HG02938 (cell line): ENCODE results near the gene IL17D.
"Not testable (repeated sequence)": the region's sequence is repeated elsewhere in the genome, so short reads cannot be mapped to it uniquely, and the experiment has no call there.

ENCODE experiments used
- ATAC-seq: cut with Tn5 transposase; IDR thresholded peaks from one replicate; pipeline ENCODE4 v1.9.1; 2021; ENCODE audit warnings: mild to moderate bottlenecking, moderate library complexity; ENCODE audit not compliant: unreplicated experiment

The IL17D gene

GRCh38 chr13:20717581-20718542 lies 14.4 kb downstream of the IL17D start:
- no peak for ATAC-seq

DNA sequence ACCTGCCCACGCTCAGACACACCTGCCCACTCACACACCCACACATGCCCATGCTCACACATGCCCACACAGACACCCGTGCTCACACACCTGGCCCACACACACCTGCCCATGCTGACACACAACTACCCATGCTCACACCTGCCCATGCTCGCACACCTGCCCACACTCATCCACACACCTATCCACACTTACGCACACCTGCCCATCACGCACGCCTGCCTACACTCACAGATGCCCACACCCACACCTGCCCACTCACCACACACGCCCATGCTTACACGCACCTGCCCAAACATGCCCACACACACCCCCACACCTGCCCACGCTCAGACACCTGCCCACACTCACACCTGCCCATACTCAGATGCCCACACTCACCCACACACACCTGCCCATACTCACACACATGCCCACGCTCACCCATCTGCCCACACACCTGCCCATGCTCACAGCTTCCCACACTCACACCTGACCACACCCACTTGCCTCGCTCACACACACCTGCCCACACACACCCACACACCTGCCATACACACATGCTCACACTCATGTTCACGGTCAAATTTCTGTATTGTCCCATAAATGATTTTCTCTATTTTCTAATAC lies 15.6 kb downstream of the IL17D start:
- no peak for ATAC-seq

- ATAC-seq, result no peak
Observed at GRCh38 chr13:20719783-20720182, 16.3 kb downstream of the IL17D start.

- ATAC-seq, result no peak
Observed at GRCh38 chr13:20720499-20720898, 17.0 kb downstream of the IL17D start.

- ATAC-seq, result no peak
Observed at GRCh38 chr13:20721058-20721453, 17.6 kb downstream of the IL17D start.

DNA sequence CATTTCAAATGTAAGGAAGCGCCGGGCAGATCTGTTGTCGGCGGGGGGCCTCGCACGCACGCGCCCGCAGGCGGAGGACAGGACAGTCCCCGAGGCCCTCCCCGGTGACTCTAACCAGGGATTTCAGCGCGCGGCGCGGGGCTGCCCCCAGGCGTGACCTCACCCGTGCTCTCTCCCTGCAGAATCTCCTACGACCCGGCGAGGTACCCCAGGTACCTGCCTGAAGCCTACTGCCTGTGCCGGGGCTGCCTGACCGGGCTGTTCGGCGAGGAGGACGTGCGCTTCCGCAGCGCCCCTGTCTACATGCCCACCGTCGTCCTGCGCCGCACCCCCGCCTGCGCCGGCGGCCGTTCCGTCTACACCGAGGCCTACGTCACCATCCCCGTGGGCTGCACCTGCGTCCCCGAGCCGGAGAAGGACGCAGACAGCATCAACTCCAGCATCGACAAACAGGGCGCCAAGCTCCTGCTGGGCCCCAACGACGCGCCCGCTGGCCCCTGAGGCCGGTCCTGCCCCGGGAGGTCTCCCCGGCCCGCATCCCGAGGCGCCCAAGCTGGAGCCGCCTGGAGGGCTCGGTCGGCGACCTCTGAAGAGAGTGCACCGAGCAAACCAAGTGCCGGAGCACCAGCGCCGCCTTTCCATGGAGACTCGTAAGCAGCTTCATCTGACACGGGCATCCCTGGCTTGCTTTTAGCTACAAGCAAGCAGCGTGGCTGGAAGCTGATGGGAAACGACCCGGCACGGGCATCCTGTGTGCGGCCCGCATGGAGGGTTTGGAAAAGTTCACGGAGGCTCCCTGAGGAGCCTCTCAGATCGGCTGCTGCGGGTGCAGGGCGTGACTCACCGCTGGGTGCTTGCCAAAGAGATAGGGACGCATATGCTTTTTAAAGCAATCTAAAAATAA lies 18.2 kb downstream of the IL17D start:
- no peak for ATAC-seq

DNA sequence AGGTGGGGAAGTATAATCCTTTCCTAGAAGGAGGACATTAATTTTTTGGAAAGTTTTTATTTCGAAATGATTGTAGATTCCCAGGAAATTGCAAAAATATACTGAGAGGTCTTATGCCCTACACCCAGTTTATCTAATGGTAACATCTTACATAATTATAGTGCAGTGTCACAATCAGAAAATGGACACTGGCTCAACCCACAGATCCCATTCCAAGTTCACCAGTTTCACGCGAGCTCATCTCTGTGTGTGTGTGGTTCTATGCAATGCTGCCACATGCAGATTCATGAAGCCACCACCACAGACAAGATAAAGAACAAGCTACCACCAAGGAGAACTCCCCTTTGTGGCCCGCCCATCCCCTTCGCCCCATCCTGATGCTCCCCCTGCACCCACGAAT lies 24.4 kb downstream of the IL17D start:
- no peak for ATAC-seq

DNA sequence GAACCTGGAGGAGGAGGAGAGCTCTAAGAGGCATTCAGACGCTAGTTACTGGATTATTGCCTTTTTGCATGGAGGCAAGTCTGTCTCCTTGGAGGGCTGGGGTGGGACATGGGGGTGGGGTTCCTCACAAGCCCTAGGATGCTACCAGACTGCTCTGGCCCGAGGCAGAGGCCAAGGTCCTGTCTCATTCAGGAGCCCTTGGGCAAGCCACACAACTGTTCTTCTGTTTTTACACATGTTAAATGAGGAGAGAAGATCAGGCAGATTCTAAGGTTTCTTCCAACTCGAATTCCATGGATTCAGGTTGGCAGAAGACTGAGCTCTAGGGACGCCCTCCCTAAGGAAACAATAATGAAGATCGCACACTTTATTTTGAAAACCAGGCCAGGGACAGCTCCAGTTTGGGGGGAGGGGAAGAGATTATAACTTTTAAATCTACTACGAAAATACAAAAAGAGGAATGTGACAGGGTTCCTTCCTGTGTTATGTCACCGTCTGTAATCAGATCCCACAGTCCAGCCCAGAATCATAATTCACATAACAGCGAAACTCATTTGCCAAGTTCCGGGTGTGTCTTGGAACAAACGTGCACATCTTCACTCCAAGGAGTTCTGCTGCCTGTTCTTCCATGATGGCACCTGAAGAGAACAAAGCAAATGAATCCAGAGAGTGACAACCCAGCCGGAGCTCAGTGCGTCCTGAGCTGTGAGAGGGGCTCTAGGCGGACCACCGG lies 25.2 kb downstream of the IL17D start:
- no peak for ATAC-seq

- no peak for ATAC-seq
Observed at GRCh38 chr13:20729633-20730585, 26.4 kb downstream of the IL17D start.

- no peak for ATAC-seq
Observed at GRCh38 chr13:20738616-20739015, 35.1 kb downstream of the IL17D start.

DNA sequence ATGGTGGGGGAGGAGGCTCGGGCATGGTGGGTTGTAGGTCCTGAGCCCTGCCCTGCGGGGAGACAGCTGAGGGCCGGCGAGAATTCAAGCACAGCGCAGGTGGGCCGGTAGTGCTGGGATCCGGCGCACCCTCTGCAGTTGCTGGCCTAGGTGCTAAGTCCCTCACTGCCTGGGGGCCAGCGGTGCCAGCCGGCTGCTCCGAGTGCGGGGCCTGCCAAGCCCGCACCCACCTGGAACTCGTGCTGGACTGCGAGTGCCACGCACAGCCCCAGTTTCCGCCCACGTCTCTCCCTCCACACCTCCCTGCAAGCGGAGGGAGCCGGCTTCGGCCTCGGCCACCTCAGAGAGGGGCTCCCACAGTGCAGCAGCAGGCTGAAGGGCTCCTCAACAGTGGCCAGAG lies 36.5 kb downstream of the IL17D start:
- ATAC-seq, result no peak

DNA sequence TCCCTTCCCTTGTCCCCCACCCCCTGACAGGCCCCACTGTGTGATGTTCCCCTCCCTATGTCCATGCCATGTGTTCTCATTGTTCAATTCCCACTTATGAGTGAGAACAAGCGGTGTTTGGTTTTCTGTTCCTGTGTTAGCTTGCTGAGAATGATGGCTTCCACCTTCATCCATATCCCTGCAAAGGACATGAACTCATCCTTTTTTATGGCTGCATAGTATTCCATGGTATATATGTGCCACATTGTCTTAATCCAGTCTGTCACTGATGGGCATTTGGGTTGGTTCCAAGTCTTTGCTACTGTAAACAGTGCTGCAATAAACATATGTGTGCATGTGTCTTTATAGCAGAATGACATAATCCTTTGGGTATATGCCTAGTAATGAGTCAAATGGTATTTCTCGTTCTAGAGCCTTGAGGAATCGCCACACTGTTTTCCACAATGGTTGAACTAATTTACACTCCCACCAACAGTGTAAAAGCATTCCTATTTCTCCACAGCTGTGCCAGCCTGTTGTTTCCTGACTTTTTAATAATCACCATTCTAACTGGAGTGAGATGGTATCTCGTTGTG lies 40.4 kb downstream of the IL17D start:
- not testable (repeated sequence) for ATAC-seq

GRCh38 chr13:20749377-20749776 lies 45.9 kb downstream of the IL17D start:
- ATAC-seq, result no peak

GRCh38 chr13:20754009-20754408 lies 50.5 kb downstream of the IL17D start:
- ATAC-seq, result no peak

GRCh38 chr13:20760872-20761271 lies 57.4 kb downstream of the IL17D start:
- ATAC-seq, result no peak

- no peak for ATAC-seq
Observed at GRCh38 chr13:20767309-20767943, 63.9 kb downstream of the IL17D start.

DNA sequence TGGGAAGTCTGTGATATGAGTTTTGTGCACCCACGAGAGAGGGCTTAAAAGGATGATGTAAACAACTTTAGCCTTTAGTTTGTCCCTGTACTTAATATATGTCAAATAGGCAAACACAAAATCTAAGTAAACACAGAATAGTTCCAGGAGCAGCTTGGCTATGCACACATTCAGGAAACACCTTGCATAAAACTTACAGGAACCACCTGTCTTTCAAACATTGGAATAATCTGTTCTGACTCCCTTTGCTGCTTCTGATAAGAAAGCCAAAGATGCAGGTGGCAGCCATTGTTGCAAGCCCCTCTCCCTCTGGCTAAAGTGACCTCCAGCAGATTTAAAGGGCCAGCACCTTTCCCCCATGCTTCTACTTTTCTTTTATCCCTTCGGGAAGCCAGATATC lies 65.6 kb downstream of the IL17D start:
- no peak for ATAC-seq

GRCh38 chr13:20769834-20770233 lies 66.3 kb downstream of the IL17D start:
- no peak for ATAC-seq
